ENCODE results near the gene SULT2A1.
A peak's percentile ranks its signal among the peaks of the same experiment; 100 is the strongest.
"Not testable (repeated sequence)": the region's sequence is repeated elsewhere in the genome, so short reads cannot be mapped to it uniquely, and the experiment has no call there.

Gene SULT2A1, protein sequence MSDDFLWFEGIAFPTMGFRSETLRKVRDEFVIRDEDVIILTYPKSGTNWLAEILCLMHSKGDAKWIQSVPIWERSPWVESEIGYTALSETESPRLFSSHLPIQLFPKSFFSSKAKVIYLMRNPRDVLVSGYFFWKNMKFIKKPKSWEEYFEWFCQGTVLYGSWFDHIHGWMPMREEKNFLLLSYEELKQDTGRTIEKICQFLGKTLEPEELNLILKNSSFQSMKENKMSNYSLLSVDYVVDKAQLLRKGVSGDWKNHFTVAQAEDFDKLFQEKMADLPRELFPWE

DNA sequence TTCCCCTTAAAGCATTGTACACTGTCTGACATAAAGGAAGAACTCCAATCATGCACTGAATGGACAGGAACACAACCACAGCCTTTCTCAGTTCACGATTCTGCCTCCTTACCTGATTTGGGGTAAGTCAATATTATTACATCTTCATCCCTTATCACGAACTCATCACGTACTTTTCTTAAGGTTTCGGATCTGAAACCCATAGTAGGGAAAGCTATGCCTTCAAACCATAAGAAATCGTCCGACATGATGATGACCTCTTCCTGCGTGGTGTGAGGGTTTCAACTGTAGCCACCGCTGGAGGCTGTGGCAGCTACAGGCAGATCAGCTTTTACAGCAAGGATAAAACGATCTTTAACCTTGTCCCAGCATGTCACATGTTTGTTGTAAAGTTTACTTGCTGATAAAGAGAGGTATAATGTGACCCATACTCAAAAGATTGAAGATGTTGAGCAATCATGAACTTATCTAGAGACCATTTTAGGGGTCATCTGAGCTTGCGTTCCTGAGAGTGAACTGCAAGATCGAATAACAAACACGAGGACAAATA, at the start of gene SULT2A1:
SULT2A1 (minus strand) TSS at position 306 of the 550 bp plus-strand sequence; CDS start at position 248, 58 bp downstream.
- no peak for DNase-seq (ENCODE audit: low read depth in 1 of 2, low spot score in 1 of 2)

- not testable (repeated sequence) for DNase-seq (ENCODE audit: low read depth in 1 of 2, low spot score in 1 of 2)
These were observed 42.5 kb upstream of the SULT2A1 start for GRCh38 chr19:47928581-47928980.

GRCh38 chr19:47920107-47920506, 34.0 kb upstream of the SULT2A1 start:
- not testable (repeated sequence) for DNase-seq (ENCODE audit: low read depth in 1 of 2, low spot score in 1 of 2)

- DNase-seq (ENCODE audit: low read depth in 1 of 2, low spot score in 1 of 2): not testable (repeated sequence)
These were observed 24.1 kb upstream of the SULT2A1 start for GRCh38 chr19:47910191-47910590.

- peak; percentile 31 to 48 for DNase-seq (ENCODE audit: low read depth in 1 of 2, low spot score in 1 of 2)
These were observed 23.2 kb upstream of the SULT2A1 start for GRCh38 chr19:47909350-47909749.

DNA sequence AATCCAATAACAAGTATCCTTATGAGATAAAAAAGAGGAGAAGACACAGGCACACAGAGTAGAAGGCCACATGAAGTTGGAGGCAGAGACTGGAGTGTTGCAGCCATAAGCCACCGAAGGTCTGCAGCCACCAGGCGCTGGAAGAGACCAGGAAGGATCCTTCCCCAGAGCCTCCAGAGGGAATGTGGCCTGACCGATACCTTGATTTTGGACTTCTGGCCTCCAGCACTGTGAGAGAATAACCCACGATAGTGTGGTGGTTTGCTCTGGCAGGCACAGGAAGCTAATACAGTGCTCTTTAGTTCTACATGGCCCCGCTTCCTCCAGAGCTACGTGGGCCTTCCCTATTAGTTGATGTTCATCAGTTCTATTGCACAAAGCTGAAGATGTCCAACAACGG, 15.3 kb upstream of the SULT2A1 start:
- DNase-seq (ENCODE audit: low read depth in 1 of 2, low spot score in 1 of 2): no peak

DNA sequence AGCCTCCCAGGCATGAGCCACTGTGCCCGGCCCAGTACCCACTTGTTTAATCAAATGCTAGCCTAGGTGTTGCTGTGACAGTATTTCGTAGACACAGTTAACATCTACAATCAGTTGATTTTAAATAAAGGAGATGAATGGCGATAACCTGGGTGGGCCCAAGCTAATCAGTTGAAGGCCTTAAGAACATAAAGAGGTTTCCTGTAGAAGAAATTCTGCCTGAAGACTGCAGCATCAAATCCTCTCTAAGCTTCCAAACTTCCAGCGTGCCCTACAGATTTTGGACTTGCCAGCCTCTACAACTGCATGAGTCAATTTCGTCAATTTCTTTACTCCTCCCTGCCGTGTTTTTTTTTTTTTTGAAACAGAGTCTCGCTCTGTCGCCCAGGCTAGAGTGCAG, 13.2 kb upstream of the SULT2A1 start:
- DNase-seq (ENCODE audit: low read depth in 1 of 2, low spot score in 1 of 2): no peak

DNA sequence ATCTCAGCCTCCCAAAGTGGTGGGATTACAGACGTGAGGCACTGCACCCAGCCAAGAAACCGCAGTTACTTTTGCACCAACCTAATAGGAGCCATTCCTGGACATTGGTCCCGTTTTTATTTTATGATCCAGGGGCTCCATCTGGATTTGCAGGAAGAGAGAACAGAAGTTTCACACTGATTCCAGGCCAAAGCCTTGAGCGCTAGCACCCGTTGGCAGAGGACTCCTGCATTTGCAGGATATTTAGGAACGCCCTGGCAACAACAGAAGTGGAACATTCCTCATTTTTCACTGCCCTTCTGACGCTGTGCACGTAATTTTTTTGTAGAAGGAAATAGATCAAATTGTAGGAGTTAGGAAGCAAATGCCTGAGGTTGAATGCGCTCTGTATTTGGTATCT, 11.7 kb upstream of the SULT2A1 start:
- DNase-seq (ENCODE audit: low read depth in 1 of 2, low spot score in 1 of 2): no peak

DNA sequence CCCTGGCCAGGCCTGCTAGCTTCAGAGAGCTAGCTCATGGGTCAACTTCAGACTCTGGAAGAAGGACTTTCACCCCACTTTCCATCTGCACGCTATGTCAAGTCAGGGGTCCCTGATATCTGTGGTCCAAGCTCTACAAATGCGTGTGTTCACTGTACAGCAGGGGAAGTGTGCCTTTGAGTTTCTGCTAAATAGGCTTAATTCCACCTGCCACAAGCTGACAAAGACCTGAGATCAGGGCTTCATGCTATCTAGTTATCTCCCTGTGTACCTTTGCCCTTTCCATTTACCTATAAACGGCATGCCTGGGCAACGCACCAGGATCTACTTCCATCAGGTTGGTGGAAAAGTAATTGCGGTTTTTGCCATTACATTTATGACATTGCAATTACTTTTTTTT, 10.7 kb upstream of the SULT2A1 start:
- no peak for DNase-seq (ENCODE audit: low read depth in 1 of 2, low spot score in 1 of 2)

DNA sequence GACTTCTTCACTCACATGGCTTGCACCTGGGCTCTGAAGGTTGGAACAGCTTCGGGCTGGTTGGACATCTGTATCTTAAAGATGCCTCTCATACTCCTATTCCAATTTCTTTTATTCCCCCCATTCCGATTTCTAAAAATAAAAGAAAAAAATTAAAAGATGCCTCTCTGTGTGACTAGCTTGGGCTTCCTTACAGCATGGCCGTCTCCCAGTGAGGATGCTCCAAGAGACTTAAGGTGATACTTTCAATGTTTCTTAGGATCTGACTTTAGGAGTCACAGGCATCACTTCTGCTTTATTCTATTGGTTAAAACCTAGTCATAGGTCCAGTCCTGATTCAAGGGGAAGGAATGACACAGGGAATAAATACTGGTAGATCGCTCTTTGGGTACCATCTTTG, 9.9 kb upstream of the SULT2A1 start:
- DNase-seq (ENCODE audit: low read depth in 1 of 2, low spot score in 1 of 2): no peak

DNA sequence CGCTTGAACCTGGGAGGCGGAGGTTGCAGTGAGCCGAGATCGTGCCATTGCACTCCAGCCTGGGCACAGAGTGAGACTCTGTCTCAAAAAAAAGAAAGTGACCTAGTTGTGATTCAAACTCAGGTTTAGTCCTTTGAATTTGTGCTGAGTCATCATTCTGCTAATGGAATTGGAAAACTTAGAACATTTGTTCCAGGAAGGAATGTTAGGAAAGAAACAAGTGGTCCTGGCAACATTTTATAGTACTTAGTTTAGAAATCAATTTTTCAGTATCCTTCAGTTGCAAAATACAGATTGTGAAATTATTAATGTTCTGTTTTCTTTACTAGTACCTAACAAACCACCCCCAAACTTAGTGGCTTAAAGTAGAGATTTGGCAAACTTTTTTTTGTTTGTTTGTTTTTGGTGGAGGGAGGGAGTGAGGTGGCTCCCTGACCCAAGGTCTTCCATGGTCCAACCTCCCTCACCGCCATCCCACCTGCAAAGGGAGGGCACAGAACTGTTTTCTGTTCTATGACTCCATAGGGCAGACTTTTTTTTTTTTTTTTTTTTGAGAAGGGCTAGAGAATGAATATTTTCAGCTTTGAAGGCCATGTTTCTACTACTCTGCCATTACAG, 9.2 kb upstream of the SULT2A1 start:
- DNase-seq (ENCODE audit: low read depth in 1 of 2, low spot score in 1 of 2): no peak

DNA sequence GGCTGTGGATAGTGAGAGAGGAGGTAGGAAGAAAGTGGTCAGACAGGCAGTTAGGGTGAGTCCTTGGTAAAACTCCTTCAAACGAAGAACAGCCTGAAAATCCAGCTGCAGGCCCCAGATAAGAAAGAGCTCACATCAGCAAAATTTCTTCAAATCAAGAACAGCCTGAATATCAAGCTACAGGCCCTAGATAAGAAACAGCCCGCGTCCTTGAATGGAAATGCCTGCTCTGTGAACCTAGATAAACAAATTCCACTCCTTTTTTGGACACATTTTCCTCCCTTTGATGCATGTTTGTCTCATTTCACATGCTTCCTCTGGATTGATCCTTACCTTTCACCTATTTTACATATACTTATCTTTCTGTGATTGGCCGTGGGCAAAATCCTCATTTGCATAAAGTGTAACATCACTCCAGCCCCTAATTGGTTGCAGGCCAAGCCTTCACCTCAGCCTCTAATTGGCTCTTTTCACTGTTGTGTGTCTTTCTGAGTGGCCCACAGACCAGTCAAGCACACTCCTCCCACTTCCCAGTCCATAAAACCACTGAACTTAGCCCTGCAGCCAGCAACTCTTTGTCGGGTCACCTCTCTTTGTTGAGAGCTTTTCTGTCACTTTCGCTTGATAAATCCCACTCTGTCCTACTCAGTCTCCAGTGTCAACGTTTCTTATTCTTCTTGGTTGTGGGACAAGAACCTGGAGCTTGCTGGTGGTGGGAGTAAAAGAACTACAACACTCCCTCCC, 6.0 kb upstream of the SULT2A1 start:
- no peak for DNase-seq (ENCODE audit: low read depth in 1 of 2, low spot score in 1 of 2)

DNA sequence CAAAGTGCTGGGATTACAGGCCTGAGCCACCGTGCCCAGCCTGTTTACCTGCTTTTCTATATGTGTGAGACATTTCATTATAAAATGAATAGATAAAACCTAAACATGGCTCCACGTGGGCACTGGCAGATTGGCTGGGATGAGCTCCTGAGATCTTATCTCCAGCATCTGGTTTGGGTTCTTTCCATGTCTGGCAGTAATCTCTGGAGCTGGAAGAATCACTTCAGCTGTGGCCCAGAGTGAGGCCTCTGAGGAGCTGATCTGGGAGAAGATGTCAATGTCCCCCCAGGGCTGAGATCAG, 5.5 kb upstream of the SULT2A1 start:
- DNase-seq (ENCODE audit: low read depth in 1 of 2, low spot score in 1 of 2): no peak

DNA sequence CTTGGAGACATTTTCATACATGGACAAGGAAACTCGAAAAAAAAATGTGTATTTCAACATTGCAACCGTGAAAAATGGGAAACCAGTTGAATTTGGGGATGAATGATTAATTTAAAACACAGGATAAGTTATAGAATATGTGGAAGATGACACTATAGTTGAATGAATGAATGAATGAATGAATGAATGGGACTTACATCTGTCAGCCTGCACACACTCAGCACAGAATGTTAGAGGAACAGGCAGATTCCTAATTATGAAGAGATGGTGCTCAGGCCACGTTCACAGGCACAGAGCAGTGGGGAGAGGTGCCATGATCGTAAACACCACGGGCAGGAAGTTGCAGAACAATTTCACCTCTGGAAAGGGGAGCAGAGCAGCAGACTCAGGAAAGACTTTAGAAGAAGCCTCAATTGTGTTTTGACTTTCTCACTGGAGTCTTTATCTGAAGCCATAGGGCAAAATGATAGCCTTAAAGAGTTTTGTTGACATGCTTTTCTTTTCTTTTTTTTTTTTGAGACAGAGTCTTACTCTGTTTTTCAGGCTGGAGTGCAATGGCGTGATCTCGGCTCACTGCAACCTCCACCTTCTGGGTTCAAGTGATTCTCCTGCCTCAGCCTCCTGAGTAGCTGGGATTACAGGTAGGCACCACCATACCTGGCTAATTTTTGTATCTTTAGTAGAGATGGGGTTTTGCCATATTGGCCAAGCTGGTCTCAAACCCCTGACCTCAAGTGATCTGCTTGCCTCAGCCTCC, 4.9 kb upstream of the SULT2A1 start:
- DNase-seq (ENCODE audit: low read depth in 1 of 2, low spot score in 1 of 2): no peak

GRCh38 chr19:47885067-47885463, 1.1 kb downstream of the SULT2A1 start:
- no peak for DNase-seq (ENCODE audit: low read depth in 1 of 2, low spot score in 1 of 2)

- no peak for DNase-seq (ENCODE audit: low read depth in 1 of 2, low spot score in 1 of 2)
These were observed 3.2 kb downstream of the SULT2A1 start for GRCh38 chr19:47882890-47883289.

DNA sequence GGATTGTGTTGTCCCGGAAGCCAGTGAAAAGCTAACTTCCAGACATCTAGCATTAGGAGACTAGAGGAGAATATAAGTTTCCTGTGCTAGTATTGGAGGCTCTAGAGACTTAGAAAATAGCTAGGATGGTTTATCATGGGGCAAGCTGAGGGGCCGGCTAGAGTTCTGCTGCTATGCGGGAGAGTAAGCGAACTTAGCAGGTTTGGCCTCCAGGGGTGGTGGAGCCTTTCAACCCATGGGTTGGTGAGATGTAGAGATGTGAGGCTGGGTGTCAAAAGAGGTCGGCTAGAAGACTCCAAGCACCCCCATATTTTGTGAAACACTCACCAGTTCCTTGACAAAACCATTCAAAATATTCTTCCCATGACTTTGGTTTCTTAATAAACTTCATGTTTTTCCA, 4.4 kb downstream of the SULT2A1 start:
- DNase-seq (ENCODE audit: low read depth in 1 of 2, low spot score in 1 of 2): no peak

DNA sequence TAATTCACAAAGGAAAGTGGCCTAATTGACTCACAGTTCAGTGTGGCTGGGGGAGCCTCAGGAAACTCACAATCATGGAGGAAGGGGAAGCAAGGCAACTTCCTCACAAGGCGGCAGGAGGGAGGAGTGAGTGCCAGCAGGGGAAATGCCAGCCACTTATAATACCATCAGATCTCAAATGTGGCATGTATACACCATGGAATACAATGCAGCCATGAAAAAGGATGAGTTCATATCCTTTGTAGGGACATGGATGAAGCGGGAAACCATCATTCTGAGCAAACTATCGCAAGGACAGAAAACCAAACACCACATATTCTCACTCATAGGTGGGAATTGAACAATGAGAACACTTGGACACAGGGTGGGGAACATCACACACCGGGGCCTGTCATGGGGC, 6.7 kb downstream of the SULT2A1 start:
- DNase-seq (ENCODE audit: low read depth in 1 of 2, low spot score in 1 of 2): not testable (repeated sequence)

- DNase-seq (ENCODE audit: low read depth in 1 of 2, low spot score in 1 of 2): no peak
These were observed 7.2 kb downstream of the SULT2A1 start for GRCh38 chr19:47878906-47879305.

GRCh38 chr19:47865166-47865565, 20.9 kb downstream of the SULT2A1 start:
- no peak for DNase-seq (ENCODE audit: low read depth in 1 of 2, low spot score in 1 of 2)

GRCh38 chr19:47863514-47863936, 22.6 kb downstream of the SULT2A1 start:
- DNase-seq (ENCODE audit: low read depth in 1 of 2, low spot score in 1 of 2): peak; percentile 74 to 82
